Posterior cingulate gyrus (tissue), 11 donors: ENCODE results near the gene C12orf76.
"Not testable (repeated sequence)": the region's sequence is repeated elsewhere in the genome, so short reads cannot be mapped to it uniquely, and the experiment has no call there.

Experiments
- DNase-seq, 10 donors: peaks; one replicate each; pipeline versions ENCODE4 v3.0.0 to v3.0.0-alpha.2; 2020 to 2021; ENCODE audit warnings: mixed read lengths in 3 of 10
- intact Hi-C: fragments of 100-400 bp; cut with DNase I; formaldehyde crosslinking; loops from one replicate; pipeline ENCODE4 v1.15.1; 2023

Gene C12orf76, protein sequence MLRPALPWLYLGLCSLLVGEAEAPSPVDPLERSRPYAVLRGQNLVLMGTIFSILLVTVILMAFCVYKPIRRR

DNA sequence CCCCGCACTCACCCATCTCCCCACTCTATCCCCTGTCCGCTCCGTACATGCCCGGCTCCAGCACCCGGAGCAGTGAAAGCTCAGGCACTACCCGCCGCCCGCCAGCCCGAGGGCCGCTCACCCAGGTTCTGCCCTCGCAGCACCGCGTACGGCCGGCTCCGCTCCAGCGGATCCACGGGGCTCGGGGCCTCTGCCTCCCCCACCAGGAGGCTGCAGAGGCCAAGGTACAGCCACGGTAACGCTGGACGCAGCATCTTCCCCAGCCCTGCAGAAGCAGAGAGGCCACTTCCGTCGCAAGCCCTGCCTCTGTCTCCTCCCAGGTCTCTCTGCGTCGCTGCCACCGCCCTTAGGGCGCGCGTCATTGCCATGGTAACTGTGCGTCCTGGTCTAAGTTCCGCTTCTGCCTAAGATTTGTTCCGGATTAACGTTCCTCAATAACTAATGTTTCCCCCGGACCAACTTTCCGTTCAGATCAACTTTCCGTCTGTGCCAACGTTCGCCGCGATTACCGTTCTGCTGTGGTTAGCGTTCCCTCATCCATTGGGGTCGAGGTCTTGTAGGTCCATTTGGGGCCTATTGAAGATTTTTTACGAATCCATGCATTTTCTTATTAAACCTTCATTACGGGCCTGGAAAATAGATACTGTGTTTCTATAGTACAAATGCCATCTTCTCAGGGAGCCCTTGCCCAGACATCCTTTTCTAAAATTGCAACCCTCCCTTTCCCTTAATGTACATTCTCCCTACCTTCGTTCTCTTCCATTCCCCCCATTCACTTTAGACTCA is at the start of gene C12orf76:
Gene C12orf76, minus strand, starts transcription at position 281 of the 786 bp plus-strand sequence. Its CDS starts 27 bp downstream, at position 254.
- peak; percentile 87 to 99 (median 94) for DNase-seq
- intact Hi-C loops, result no loop called here

DNA sequence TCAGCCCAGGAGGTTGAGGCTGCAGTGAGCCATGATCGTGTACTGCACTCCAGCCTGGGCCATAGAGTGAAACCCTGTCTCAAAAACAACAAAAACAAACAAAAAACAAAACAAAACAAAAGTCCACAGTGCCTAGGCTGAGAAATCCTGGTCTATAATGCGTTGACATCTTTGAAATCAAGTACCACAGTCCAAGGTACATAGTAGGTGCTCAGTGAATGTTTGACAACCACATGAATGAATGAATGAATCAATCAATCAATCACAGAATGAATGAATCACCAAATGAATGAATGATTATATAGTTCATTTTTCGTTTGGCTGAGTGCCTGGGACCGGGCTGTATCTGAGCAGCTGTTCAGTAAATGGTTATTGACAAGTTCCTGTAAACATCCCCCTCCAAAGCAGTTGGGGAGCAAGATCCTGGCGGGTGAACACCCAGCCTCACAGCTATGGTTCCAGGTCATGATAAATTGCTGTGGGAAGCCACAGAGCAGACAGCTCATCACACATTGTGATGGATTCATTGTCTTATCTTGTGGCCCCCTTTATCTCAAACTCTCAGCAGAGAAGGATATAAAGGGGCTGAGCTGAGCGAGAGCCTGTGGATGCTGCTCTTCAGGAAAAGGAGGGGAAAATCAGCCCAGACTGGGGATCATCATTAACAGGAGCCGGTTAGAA is 45.4 kb upstream of the C12orf76 start:
- intact Hi-C loops, result loop anchor here (10.0 kb wide), 1 partner anchor 191 kb away; the partner anchor contains the start of gene ATP2A2
- no peak for DNase-seq

DNA sequence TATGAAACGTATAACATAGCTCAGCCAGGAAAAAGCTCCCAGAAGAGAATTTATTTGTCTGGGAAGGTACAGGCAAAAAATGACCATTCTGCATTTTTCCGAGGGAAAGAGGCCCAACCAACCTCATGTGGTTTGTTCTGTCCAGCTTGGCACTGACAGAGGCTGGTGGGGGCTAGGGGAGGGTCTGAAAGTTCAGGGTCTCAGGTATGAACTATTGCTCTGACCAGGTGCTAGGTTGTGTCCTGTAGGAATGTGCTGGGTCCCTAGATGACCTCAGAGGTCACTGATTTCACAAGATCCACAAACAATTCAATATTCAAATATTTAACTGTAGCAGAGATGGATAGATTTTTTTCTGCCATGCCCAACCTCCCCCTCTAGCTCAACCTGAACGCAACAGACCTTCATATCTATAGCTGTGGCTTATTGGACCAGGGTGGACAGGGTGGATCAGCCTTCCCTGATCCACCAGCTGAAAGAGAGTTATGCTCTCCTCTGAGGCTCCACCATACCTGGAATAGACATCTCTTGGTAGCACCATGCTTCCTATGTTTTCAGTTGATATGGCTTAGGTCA is 42.9 kb upstream of the C12orf76 start:
- intact Hi-C loops, result loop anchor here (10.0 kb wide), 1 partner anchor 194 kb away; the partner anchor contains the start of gene ATP2A2
- no peak for DNase-seq

DNA sequence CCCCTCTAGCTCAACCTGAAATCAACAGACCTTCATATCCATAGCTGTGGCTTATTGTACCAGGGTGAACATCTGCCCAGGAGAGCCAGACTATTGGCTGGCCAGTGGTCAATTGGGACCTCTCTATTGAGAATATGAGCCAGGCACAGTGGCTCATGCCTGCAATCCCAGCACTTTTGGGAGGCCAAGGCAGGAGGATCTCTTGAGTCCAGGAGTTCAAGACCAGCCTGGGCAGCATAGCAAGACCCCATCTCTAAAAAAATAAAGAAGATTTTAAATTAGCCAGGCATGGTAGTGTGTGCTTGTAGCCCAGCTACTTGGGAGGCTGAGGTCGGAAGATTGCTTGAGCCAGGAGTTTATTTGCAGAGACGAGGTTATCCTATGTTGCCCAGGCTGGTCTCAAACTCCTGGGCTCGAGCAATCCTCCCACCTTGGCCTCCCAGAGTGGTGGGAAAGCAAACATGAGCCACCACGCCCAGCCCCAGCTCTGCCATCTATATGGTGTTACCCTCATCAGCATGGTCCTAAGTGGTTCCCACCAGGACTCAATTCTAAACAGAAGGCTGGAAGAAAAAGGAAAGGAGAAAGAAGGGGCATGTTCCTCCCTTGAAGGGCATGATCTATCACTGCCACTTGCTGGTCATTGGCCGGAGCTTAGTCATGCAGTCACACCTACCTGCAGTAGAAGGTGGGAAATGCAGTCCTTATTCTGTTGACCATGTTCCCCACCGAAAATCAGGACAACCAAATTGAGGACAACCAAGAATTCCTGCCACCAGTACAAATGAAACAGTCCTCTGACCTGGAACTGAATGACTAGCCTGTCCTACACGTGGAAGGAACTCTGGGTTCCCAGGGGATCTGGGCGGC is 42.2 kb upstream of the C12orf76 start:
- intact Hi-C loops, result loop anchor here (10.0 kb wide), 1 partner anchor 194 kb away; the partner anchor contains the start of gene ATP2A2
- DNase-seq, result peak in 1 of 10 donors; percentile 18

DNA sequence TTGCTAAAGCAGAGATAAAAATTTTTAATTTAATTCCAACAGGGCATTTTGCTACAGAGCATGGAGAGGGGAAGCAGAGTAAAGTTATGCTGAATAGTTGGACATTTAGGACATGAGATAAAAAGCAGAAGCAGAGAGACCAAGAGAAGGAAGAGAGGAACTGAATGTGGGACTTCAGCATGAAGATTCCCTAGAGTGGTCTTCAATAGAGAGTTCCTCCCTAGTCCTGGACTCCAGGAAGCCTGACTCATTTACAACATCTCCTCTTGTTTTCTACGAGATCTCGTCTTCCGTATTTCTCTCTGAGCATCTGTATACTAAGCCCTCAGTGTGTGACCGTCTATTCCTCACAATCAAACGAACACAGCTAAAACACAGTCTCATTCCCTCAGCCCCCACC is 40.6 kb upstream of the C12orf76 start:
- DNase-seq, result no peak
- intact Hi-C loops, result no loop called here

DNA sequence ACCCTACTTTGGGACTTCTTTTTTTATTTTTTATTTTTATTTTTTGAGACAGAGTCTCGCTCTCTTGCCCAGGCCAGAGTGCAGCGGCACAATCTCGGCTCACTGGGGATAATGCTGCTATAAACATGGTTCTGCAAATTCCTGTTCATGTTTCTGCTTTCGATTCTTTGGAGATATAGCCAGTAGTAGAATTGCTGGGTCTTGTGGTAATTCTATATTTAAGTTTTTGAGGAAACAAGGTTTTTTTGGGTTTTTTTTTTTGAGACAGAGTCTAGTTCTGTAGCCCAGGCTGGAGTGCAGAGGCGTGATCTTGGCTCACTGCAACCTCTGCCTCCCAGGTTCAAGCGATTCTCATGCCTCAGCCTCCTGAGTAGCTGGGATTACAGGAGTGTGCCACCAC is 39.9 kb upstream of the C12orf76 start:
- peak in 2 of 10 donors; percentile 47 to 50 for DNase-seq
- intact Hi-C loops, result not testable (repeated sequence)

DNA sequence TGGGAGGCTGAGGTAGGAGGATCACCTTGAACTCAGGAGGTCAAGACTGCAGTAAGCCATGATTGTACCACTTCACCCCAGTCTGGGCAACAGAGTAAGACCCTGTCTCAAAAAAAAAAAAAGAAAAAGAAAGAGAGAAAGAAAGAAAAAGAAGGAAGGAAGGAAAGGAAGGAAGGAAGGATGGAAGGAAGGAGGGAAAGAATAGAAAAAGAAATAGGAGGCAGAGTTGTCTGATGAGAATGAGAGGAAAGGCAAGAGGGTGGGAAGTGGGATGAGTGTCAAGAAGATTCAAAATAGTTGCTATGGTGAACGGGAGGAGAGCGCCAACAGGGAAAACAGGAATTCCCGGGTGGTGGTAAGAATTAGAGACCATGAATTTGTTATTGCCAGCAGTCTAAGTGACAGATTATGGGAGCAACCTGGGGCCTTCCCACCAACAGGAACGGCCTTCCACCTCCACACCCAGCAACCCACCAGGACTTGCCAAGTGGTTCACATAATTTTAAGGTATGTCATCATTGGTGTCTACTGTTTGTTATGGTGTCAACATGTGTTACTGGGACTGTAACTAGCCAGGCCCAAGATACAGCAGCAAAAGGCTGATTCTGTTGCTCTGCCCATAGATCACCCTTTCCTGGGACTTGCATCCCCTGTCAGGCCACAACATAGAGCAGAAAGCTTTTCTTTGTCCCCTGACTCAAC is 36.1 kb upstream of the C12orf76 start:
- intact Hi-C loops, result no loop called here
- DNase-seq, result peak in 1 of 10 donors; percentile 21

DNA sequence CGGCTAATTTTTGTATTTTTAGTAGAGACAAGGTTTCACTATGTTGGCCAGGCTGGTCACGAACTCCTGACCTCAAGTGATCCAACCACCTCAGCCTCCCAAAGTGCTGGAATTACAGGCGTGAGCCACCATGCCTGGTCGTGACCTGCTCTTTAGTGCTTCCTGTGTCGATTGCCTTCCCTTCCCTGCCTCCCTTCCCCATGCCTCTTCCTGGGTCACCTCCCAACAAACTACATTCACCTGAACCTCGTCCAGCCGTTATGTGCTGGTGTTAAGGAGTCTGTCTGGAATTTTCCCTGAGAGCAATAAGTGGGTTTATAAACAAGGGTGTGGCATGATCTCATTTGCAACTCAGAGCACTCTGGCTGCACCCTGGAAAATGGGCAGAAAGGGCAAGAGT is 32.1 kb upstream of the C12orf76 start:
- DNase-seq, result no peak
- intact Hi-C loops, result no loop called here

DNA sequence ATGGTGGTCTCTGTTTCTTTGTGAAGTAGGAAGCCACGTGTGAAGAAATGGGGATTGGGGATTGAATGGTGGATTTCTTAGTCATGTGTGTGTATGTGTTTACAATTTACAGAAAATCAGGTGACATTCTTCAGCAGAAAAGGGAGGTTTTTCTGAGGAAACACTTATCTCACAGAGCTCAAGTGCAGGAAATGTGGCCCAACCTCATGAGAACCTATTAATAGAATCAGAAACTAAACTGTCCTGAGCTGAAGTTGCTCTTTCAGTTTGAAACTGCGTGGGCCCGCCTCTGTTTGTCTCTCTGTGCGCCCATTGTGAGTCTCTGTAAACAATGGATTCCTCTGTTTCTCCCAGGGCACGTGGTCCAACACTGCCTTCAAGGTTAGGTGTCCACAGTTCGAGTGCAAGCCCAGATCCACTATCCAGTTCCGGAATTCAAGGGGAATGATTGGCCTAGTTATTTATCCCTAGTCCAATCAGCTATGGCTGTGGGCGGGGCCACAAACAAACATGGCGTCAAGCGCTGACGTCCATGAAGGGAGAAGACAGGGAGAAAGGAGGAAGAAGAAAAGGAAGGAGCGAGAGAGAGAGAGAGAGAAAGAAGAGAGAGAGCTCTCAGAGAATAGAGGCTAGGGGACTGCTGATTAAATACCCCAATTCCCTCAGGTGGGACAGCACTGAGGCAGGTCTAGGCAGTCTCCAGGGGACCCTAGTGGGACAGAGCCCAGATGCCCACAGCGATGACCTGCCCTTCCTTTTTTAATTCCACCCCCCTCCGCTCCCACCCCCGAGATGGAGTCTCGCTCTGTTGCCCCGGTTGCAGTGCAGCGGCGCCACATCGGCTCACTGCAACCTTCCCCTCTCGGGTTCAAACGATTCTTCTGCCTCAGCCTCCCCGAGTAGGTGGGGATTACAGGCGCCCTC is 31.4 kb upstream of the C12orf76 start:
- peak; percentile 36 to 97 (median 82) for DNase-seq

DNA sequence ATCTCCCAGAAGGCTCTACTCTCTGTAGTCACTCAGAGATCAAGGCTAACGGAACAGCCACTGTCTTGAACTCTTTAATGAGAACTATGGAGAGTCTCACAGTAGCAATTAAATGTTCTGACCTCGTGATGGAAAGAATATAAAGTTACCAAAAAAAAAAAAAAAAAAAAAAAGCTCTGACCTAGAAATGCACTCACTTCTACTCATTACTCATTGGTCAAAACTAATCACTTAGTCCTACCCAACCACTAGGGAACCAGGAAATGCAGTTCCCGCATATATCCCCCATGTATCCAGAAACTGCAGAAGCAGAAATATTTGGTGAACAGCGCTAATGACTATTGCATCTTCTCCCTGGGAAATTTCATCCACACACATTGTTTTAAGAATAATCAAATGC is 29.5 kb upstream of the C12orf76 start:
- DNase-seq, result no peak
- intact Hi-C loops, result no loop called here

More for the DNA sequence above, 31.4 kb upstream of the C12orf76 start:
- intact Hi-C loops, result no loop called here

DNA sequence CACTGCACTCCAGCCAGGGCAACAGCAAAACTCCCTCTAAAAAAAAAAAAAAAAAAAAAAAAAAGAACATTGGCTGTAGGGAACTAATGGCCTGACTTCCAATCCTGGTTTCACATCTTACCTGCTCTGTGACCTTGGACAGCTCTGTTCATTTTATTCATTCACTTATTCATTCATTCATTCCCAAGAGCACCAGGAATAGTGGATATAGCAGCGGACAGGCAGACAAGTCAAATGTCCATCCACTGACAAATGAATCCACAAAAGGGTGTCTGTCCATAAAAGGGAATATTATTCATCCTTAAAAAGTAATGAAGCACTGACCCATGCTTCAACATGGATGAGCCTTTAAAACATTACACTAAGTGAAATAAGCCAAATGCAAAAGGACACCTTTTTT is 27.6 kb upstream of the C12orf76 start:
- intact Hi-C loops, result no loop called here
- no peak for DNase-seq

DNA sequence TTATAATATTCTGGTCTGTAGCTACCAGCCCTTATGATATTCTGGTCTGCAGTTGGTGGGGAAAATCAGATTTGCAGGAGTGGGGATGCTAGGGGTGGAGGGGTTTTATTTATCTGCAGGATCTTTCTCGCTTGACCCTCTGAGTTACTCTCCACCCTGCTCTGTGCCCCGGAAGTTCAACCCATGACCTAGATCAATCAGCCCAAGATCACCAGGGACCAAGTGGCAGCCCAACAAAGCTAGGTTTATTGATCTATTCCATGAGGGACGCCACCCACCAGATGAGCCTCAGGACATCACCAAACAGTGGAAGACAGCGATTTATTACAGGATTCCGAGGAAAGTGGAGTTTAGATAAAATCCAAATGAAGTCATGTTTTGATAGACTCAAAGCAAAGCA is 25.8 kb upstream of the C12orf76 start:
- intact Hi-C loops, result no loop called here
- peak in 3 of 10 donors; percentile 17 to 29 (median 27) for DNase-seq

DNA sequence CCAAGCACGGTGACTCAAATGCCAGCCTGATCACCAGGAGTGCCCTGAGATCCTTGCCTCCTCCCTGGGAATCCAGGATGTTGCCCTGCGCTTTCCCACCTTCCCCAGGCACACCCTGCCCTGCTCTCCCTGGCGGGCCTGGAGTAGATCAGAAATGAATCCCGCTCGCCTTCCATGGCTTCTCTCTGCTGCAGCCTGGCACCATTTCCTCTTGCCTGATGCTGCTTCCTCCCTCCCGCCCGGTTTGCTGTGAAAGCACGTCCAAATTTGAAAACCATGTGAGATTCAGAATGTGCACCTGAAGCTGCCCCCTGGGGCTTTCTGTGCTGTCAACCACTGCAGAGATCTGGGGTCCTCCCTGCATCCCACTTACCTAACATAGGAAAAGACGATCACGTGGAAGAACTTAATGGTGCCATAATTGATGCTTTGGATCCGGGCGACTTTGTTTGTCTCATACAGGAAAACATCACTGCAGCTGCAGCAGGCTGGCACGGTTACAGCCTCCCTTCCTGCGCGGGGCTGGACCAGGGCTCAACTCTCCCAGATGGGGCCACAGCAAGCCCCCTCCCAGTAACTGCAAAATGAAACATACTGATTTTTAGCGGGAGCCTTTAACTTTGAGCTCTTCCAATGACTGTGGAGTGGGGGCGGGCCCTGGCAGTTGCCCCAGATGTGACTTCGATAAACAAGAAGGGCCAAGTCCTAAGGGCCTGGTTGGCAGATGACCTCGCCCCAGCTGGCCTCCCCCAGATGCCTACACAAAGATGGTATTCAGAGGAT is 24.9 kb upstream of the C12orf76 start:
- peak; percentile 87 to 99 (median 93) for DNase-seq
- intact Hi-C loops, result no loop called here

DNA sequence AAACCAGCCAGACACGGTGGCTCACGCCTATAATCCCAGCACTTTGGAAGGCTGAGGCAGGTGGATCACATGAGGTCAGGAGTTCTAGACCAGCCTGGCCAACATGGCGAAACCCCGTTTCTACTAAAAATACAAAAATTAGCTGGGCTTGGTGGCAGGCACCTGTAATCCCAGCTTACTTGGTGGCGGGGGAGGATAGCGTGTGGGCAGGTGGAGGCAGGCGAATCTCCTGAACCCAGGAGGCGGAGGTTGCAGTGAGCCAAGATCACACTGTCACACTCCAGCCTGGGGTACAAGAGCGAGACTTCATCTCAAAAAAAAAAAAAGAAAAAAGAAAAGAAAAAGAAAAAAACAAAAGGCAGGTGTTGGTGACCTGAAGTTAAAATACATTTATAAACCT is 24.3 kb upstream of the C12orf76 start:
- intact Hi-C loops, result not testable (repeated sequence)
- DNase-seq, result peak in 2 of 10 donors; percentile 60 to 79

DNA sequence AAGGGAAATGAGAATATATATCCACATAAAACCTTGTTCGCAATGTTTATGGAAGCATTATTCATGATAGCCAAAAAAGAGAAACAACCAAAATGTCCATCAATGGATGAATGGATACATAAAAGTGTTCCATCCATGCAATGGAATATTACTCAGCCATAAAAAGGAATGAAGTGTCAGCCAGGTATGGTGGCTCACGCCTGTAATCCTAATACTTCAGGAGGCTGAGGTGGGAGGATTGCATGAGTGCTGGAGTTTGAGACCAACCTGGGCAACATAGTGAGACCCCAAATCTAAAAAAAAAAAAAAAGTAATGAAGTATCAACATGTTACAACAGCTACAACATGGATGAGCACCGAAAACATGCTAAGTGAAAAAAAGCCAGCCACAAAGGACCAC is 23.6 kb upstream of the C12orf76 start:
- intact Hi-C loops, result no loop called here
- no peak for DNase-seq

DNA sequence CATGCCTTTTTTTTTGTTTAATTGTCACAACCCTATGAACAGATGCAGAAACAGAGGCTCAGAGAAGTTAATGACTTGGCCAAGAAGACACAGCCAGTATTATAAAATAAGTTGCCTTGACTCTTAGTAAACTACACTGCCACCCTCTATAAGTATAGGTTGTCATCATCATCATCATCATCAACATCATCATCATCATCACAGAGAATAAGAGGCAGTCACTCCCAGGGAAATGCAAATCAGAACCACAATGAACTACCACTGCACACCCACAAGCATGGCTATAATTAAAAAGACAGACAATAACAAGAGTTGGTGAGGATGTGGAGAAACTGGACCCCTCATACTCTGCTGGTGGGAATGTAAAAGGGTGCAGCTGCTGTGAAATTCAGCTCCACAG is 23.2 kb upstream of the C12orf76 start:
- intact Hi-C loops, result no loop called here

DNA sequence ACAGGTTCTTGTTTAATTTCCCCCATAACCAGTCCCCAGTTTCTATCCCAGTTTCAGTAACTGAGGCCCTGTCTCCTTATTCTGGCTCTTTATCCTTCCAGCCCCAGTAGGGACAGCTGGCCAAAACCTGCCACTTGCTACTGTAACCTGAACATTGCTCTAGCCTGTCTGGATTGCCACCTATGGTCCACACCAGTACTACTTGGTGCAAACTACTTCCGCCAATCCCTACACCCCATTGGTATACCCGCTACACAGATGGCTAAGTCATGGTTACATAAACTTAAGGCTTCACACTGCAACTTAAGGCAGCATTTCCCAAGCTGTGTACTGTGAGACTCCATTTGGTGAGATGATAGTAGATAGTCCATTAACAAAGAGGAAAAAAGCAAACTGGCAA is 20.3 kb upstream of the C12orf76 start:
- DNase-seq, result no peak
- intact Hi-C loops, result no loop called here

More for the DNA sequence above, 23.2 kb upstream of the C12orf76 start:
- DNase-seq, result no peak

DNA sequence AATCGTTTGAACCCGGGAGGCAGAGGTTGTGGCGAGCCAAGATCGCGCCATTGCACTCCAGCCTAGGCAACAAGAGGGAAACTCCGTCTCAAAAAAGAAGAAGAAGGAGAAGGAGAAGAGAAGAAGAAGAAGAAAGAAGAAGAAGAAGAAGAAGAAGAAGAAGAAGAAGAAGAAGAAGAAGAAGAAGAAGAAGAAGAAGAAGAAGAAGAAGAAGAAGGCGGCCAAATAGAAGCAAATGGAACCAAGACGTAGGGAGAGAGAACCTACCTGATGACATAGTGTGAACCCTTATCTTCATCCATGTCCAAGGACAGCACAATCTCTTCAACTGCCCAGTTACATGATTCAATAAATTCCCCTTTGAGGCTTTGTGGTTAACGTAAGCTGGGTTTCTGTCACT is 19.8 kb upstream of the C12orf76 start:
- DNase-seq, intact Hi-C loops: not testable (repeated sequence)
